ENCODE measurements around the gene AUTS2.

Gene AUTS2

GRCh38 chr7:70292716-70293115, 694.4 kb downstream of the AUTS2 start:
- no peak overlapping the region for H3K27ac ChIP-seq
- no peak for TF ChIP-seq CTCF (IDR thresholded peaks at IDR 0.05; ENCODE audit: low read depth, low read length)
- no peaks in the 10 kb centered on the region for H3K27me3 ChIP-seq (ENCODE audit: insufficient read depth, low read depth, severe bottlenecking)
- no peaks in the 10 kb centered on the region for H3K36me3 ChIP-seq
- no peaks in the 10 kb centered on the region for H3K9me3 ChIP-seq (ENCODE audit: severe bottlenecking)
- H3K4me3 ChIP-seq (ENCODE audit: low read depth, low read length): no peak overlapping the region
- DNase-seq: no peak

- Histone ChIP-seq H3K4me3 (ENCODE audit: low read depth, low read length) (no peak overlapping the region), H3K36me3 (no peaks in the 10 kb centered on the region), H3K9me3 (ENCODE audit: severe bottlenecking) (no peaks in the 10 kb centered on the region), H3K27me3 (ENCODE audit: insufficient read depth, low read depth, severe bottlenecking) (no peaks in the 10 kb centered on the region), H3K27ac (no peak overlapping the region)
- no peak for TF ChIP-seq CTCF (IDR thresholded peaks at IDR 0.05; ENCODE audit: low read depth, low read length)
- no peak for DNase-seq
Observed at GRCh38 chr7:70294211-70294911, 696.1 kb downstream of the AUTS2 start.

- Histone ChIP-seq H3K9me3 (ENCODE audit: severe bottlenecking) (no peaks in the 10 kb centered on the region), H3K4me3 (ENCODE audit: low read depth, low read length) (no peak overlapping the region), H3K36me3 (no peaks in the 10 kb centered on the region), H3K27ac (no peak overlapping the region), H3K27me3 (ENCODE audit: insufficient read depth, low read depth, severe bottlenecking) (no peaks in the 10 kb centered on the region)
- DNase-seq: no peak
- no peak for TF ChIP-seq CTCF (IDR thresholded peaks at IDR 0.05; ENCODE audit: low read depth, low read length)
Observed at GRCh38 chr7:70298780-70299471, 700.7 kb downstream of the AUTS2 start.

GRCh38 chr7:70299472-70299807, 701.2 kb downstream of the AUTS2 start:
- TF ChIP-seq CTCF (IDR thresholded peaks at IDR 0.05; ENCODE audit: low read depth, low read length): no peak
- Histone ChIP-seq H3K36me3 (no peaks in the 10 kb centered on the region), H3K27me3 (ENCODE audit: insufficient read depth, low read depth, severe bottlenecking) (no peaks in the 10 kb centered on the region), H3K9me3 (ENCODE audit: severe bottlenecking) (no peaks in the 10 kb centered on the region), H3K27ac (no peak overlapping the region), H3K4me3 (ENCODE audit: low read depth, low read length) (no peak overlapping the region)
- DNase-seq: no peak

GRCh38 chr7:70301673-70302185, 703.5 kb downstream of the AUTS2 start:
- DNase-seq: no peak
- H3K36me3 ChIP-seq: no peaks in the 10 kb centered on the region
- H3K4me3 ChIP-seq (ENCODE audit: low read depth, low read length): no peak overlapping the region

More at GRCh38 chr7:70301673-70302185, 703.5 kb downstream of the AUTS2 start:
- H3K27ac ChIP-seq: no peak overlapping the region
- no peak for TF ChIP-seq CTCF (IDR thresholded peaks at IDR 0.05; ENCODE audit: low read depth, low read length)
- no peaks in the 10 kb centered on the region for H3K9me3 ChIP-seq (ENCODE audit: severe bottlenecking)
- H3K27me3 ChIP-seq (ENCODE audit: insufficient read depth, low read depth, severe bottlenecking): no peaks in the 10 kb centered on the region
